ENCODE results near the gene MX2.

DNA sequence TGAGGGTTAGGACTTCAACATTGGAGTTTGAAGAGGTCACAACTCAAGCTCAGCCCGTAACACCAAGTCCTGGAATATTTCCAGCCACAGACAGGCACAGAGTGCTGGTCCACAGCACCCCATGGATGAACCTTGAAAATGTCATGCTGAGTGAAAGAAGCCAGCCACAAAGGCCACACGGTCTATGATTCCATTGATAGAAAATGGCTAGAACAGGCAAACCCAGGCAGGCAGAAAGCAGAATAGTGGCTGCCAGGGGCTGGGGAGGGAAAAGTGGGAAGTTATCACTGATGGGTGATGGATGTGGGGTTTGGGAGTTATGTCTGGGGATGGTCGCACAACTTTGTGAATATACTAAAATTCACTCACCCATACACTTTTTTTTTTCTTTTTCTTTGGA is 85.5 kb downstream of the MX2 start:
- TF ChIP-seq, protein P1, sequence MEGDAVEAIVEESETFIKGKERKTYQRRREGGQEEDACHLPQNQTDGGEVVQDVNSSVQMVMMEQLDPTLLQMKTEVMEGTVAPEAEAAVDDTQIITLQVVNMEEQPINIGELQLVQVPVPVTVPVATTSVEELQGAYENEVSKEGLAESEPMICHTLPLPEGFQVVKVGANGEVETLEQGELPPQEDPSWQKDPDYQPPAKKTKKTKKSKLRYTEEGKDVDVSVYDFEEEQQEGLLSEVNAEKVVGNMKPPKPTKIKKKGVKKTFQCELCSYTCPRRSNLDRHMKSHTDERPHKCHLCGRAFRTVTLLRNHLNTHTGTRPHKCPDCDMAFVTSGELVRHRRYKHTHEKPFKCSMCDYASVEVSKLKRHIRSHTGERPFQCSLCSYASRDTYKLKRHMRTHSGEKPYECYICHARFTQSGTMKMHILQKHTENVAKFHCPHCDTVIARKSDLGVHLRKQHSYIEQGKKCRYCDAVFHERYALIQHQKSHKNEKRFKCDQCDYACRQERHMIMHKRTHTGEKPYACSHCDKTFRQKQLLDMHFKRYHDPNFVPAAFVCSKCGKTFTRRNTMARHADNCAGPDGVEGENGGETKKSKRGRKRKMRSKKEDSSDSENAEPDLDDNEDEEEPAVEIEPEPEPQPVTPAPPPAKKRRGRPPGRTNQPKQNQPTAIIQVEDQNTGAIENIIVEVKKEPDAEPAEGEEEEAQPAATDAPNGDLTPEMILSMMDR (conservative IDR thresholded peaks at IDR 0.05; ENCODE audit: low read length), result no peak
- no peak for TF ChIP-seq EZH2phosphoT487 (IDR thresholded peaks at IDR 0.05; ENCODE audit: borderline replicate concordance, low read depth, low read length)
